RWPE2 (cell line): ENCODE results near the gene ENDOU.

Source experiments
- ATAC-seq: fragments of 200-7000 bp; cut with Tn5 transposase; 3 replicates; pipeline ENCODE4 v1.9.1; 2021; ENCODE audit warnings: low read depth
- DNase-seq: peaks from one replicate; pipeline ENCODE4 v3.0.0-alpha.2; 2020; ENCODE audit warnings: low spot score
- H3K27ac ChIP-seq: fragments of 450-650 bp; 2 replicates; pipeline ENCODE4 v1.5.1; 2017; ENCODE audit warnings: mild to moderate bottlenecking; ENCODE audit not compliant: poor library complexity, severe bottlenecking
- H3K27me3 ChIP-seq: fragments of 250-450 bp; sonication (Bioruptor Pico); 2 replicates; pipeline ENCODE4 v1.5.1; 2021; ENCODE audit warnings: mild to moderate bottlenecking, moderate library complexity; ENCODE audit not compliant: insufficient read depth, poor library complexity, severe bottlenecking
- H3K36me3 ChIP-seq: fragments of 250-450 bp; sonication (Bioruptor Pico); 2 replicates; pipeline ENCODE4 v1.5.1; 2020; ENCODE audit warnings: low read depth, mild to moderate bottlenecking, moderate library complexity
- H3K4me1 ChIP-seq: fragments of 250-450 bp; sonication (Bioruptor Pico); 2 replicates; pipeline ENCODE4 v1.5.1; 2021; ENCODE audit warnings: mild to moderate bottlenecking, moderate library complexity; ENCODE audit not compliant: insufficient read depth, poor library complexity, severe bottlenecking
- H3K4me3 ChIP-seq: fragments of 250-450 bp; sonication (Bioruptor Pico); 2 replicates; pipeline ENCODE4 v1.5.1; 2021; ENCODE audit warnings: mild to moderate bottlenecking, moderate library complexity; ENCODE audit not compliant: severe bottlenecking
- H3K9me3 ChIP-seq: fragments of 250-450 bp; sonication (Bioruptor Pico); 2 replicates; pipeline ENCODE4 v1.5.1; 2021; ENCODE audit warnings: mild to moderate bottlenecking, moderate library complexity; ENCODE audit not compliant: severe bottlenecking
- TF ChIP-seq, protein P1 (sequence below): fragments of 450-650 bp; IDR thresholded peaks from one replicate; pipeline ENCODE4 v1.5.1; 2017; ENCODE audit warnings: mild to moderate bottlenecking, moderate library complexity; ENCODE audit not compliant: poor library complexity, severe bottlenecking

Gene ENDOU

DNA sequence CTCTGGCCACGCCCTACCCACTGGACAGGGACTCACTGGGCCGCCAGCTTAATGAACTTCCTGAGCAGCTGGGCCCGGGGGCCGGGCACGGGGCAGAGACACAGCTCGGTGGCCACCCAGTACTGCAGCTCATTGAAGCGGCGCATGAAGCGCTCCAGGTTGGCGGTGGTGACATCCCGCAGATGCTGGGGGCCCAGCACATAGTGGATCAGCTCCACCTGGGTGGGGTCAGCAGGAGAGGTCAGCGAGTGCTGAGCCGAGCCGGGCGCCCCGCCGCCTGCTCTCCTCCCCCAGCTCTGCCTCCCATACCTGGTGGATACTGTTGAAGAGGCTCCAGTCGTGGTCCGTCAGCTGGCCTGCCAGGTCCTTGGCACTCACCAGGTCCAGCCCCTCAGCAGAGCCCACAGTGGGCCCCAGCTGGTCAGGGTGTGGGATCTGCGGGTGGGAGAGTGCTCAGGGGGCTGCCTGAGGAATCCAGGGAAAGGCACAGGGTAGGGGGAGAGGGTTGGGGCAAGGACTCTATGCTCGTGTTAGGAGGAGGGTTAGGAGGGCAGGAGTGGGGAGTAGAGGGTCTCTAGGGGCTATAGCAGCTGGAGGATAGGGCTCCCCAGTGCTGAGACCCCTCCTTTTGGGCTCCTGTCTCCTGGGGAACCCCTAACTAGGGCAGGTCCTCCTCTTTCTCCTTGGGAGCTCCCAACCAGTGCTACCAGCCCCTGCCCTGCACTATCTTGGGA lies 15.5 kb upstream of the ENDOU start:
- no peaks in the 10 kb centered on the region for H3K27me3 ChIP-seq
- H3K9me3 ChIP-seq, result no peaks in the 10 kb centered on the region
- ATAC-seq (no peak), DNase-seq (peak; percentile 54)
- H3K27ac ChIP-seq, result no peak overlapping the region
- H3K4me3 ChIP-seq, result no peak overlapping the region
- TF ChIP-seq, protein P1, sequence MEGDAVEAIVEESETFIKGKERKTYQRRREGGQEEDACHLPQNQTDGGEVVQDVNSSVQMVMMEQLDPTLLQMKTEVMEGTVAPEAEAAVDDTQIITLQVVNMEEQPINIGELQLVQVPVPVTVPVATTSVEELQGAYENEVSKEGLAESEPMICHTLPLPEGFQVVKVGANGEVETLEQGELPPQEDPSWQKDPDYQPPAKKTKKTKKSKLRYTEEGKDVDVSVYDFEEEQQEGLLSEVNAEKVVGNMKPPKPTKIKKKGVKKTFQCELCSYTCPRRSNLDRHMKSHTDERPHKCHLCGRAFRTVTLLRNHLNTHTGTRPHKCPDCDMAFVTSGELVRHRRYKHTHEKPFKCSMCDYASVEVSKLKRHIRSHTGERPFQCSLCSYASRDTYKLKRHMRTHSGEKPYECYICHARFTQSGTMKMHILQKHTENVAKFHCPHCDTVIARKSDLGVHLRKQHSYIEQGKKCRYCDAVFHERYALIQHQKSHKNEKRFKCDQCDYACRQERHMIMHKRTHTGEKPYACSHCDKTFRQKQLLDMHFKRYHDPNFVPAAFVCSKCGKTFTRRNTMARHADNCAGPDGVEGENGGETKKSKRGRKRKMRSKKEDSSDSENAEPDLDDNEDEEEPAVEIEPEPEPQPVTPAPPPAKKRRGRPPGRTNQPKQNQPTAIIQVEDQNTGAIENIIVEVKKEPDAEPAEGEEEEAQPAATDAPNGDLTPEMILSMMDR, result no peak
- H3K4me1 ChIP-seq, result peaks cover 3% of the 10 kb centered on the region
- H3K36me3 ChIP-seq, result no peaks in the 10 kb centered on the region

DNA sequence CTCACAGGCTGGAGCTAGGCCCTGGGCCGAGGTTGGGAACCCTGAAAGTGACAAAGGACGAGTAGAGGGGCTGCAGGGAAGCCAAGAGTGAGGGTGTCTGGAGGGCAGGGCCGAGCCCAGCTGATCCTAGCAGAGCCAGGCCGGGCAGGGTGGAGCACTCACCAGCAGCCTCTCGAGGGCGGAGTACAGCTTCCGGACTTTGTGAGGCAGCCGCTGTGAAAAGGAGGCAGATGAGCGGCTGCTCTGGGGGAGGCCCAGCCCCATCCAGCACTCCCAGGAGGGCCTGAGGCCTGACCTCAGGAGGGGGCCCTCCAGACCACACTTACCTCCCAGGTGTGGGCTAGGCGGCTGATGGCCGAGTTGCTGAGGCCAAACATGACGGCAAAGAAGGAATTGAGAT lies 14.7 kb upstream of the ENDOU start:
- no peak overlapping the region for H3K4me3 ChIP-seq
- peaks cover 3% of the 10 kb centered on the region for H3K4me1 ChIP-seq
- ATAC-seq (no peak), DNase-seq (peak; percentile 55)
- no peaks in the 10 kb centered on the region for H3K36me3 ChIP-seq
- no peak overlapping the region for H3K27ac ChIP-seq
- no peaks in the 10 kb centered on the region for H3K9me3 ChIP-seq
- H3K27me3 ChIP-seq, result no peaks in the 10 kb centered on the region
- TF ChIP-seq, protein P1, result no peak

DNA sequence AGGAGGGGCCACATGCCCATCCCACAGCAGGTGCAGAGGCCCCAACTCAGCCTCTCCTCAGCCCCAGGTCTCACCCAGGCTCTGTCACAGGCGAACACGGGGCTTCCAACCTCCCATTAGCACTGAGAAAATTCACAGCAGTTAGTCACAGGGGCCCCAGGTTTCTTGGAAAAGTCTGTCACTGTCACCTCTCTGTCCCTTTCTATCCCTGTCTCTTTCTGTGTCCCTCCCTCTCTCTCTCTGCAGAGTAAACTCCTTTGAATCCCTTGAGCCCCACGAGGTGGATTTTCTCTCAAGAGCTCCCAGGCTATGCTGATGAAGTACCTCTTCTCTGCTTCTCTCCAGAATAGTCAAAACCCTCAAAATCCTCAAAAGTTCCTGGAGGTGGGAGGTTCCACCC lies 14.0 kb upstream of the ENDOU start:
- Histone ChIP-seq H3K9me3 (no peaks in the 10 kb centered on the region), H3K36me3 (no peaks in the 10 kb centered on the region), H3K4me1 (peaks cover 3% of the 10 kb centered on the region), H3K4me3 (no peak overlapping the region), H3K27ac (no peak overlapping the region), H3K27me3 (no peaks in the 10 kb centered on the region)
- TF ChIP-seq, protein P1, result no peak
- no peak for DNase-seq
- no peak for ATAC-seq

DNA sequence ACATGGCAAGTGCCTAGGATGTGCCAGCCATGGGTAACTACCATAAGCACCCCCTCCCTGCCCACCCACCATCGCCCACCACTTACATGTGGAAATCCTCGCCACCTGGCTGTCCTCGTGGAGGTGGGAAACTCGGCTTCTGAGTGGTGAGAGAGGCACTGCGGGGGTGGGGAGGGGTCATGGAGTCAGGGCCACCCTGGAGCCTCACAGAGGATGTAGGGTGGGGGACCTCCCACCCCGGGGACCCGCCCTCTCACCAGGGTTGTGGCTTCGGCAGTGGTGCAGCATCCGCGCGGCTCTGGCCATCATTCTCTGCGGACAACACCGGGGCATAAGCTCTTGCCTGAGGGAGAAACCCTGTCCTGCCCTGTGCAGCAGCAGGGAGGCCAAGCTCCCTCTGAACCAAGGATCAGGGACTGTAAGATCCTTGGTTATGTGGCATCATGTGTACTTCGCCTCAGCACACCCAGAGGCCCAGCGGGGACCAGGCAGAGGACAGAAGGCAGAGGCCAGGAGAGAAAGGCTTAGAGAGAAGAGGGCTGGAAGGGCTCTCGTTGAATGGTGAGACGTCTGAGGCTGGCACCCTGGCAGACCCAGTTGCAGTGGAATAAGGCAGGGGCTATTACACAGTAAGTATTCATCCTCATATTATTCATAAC lies 12.8 kb upstream of the ENDOU start:
- peaks cover 3% of the 10 kb centered on the region for H3K4me1 ChIP-seq

More for the DNA sequence above, 12.8 kb upstream of the ENDOU start:
- DNase-seq, result peak; percentile 59
- Histone ChIP-seq H3K36me3 (no peaks in the 10 kb centered on the region), H3K4me3 (no peak overlapping the region), H3K27ac (no peak overlapping the region), H3K27me3 (no peaks in the 10 kb centered on the region), H3K9me3 (no peaks in the 10 kb centered on the region)
- ATAC-seq, result no peak
- TF ChIP-seq, protein P1, result no peak
